Stomach (tissue), 9 donors: ENCODE data around the gene OGDH. TPM values are rescaled to one million over a fixed set of nuclear protein-coding genes. Genes with fewer than 3 reads are reported as not detected.

Source experiments
- DNase-seq, 2 donors: peaks; one replicate each; pipeline versions ENCODE4 v3.0.0 to v3.0.0-alpha.2; 2013 to 2019
- H3K27ac ChIP-seq, 5 donors: fragments of 200-600 bp in 4 of 5; sonication (generic) in 4 of 5; one replicate each; pipeline ENCODE4 v1.5.1; 2013 to 2019; ENCODE audit warnings: mild to moderate bottlenecking in 1 of 5, moderate library complexity in 1 of 5
- H3K27me3 ChIP-seq, 3 donors: fragments of 200-600 bp; sonication (generic); one replicate each; pipeline ENCODE4 v1.5.1; 2017 to 2019; ENCODE audit warnings: mixed run types in 1 of 3
- H3K36me3 ChIP-seq, 4 donors: fragments of 200-600 bp; sonication (generic); 1 replicate in 3 of 4; 2 replicates in 1 of 4; pipeline ENCODE4 v1.5.1; 2016 to 2019
- H3K4me1 ChIP-seq, 4 donors: fragments of 200-600 bp; sonication (generic); one replicate each; pipeline ENCODE4 v1.5.1; 2016 to 2019
- H3K4me3 ChIP-seq, 4 donors: fragments of 200-600 bp; sonication (generic) in 3 of 4; one replicate each; pipeline ENCODE4 v1.5.1; 2016 to 2019; ENCODE audit warnings: mild to moderate bottlenecking in 1 of 4
- H3K9me3 ChIP-seq, 4 donors: fragments of 200-600 bp; sonication (generic); one replicate each; pipeline ENCODE4 v1.5.1; 2016 to 2019
- CTCF ChIP-seq, 7 experiments: fragments of 450-650 bp in 4 of 7; fragments of 200-600 bp in 3 of 7; sonication (generic) in 3 of 7; IDR thresholded peaks; one replicate each; pipeline ENCODE4 v1.5.1; 2016 to 2019; ENCODE audit warnings: antibody characterized with exemption in 7 of 7, control low read depth in 2 of 7, mild to moderate bottlenecking in 1 of 7
- EP300 ChIP-seq: sonication (generic); formaldehyde crosslinking; IDR thresholded peaks from one replicate; pipeline ENCODE4 v1.6.1; 2017; ENCODE audit warnings: antibody characterized with exemption
- POLR2A ChIP-seq, 4 donors: fragments of 450-650 bp; IDR thresholded peaks; one replicate each; pipeline ENCODE4 v1.6.1; 2016; ENCODE audit warnings: antibody characterized with exemption in 4 of 4, control low read depth in 2 of 4, mild to moderate bottlenecking in 1 of 4, moderate library complexity in 1 of 4
- POLR2AphosphoS5 ChIP-seq, 3 donors: sonication (generic); formaldehyde crosslinking; IDR thresholded peaks; one replicate each; pipeline ENCODE4 v1.6.1; 2016; ENCODE audit warnings: antibody characterized with exemption in 3 of 3
- WGBS, 5 donors: extraction: QIAGEN DNeasy Blood & Tissue Kit in 3 of 5; methylation state at CpG; one replicate each; pipeline versions ENCODE4 v1.1.5 to v1.1.7; 2013 to 2018; 5-methylcytosine and 5-hydroxymethylcytosine counted together
- intact Hi-C: fragments of 100-400 bp; cut with DNase I; formaldehyde crosslinking; loops from one replicate; pipeline ENCODE4 v1.15.1; 2023; ENCODE audit warnings: low total_unique reads
- polyA plus RNA-seq, 3 donors: library from polyadenylated mRNA; stranded (reverse); fragments of 200-250 nt; gene quantifications; one replicate each; pipeline ENCODE4 v1.2.3, GENCODE V29; 2013
- total RNA-seq, 5 donors: library from RNA; depleted of rRNA; stranded (reverse); fragments of >200 nt; gene quantifications; one replicate each; pipeline versions ENCODE4 v1.1.0 to v1.2.3, GENCODE V29; 2014 to 2016
- donor health status: healthy with polysubstance abuse.
- donor health status: Bipolar disorder and iron deficiency.
- donor health status: healthy.

Gene OGDH
- total and polyA plus RNA-seq, 8 donors: 19.8 to 92.0 (median 31.3) TPM

GRCh38 chr7:44740055-44740454, 133.6 kb downstream of the OGDH start:
- DNase-seq: no peak
- intact Hi-C loops: no loop called here
- no peaks in the 10 kb centered on the region for H3K36me3 ChIP-seq
- H3K27ac ChIP-seq: no peak overlapping the region
- WGBS, 5 donors: 92 to 100% (median 95%) methylated on average over 2 of the region's 2 CpGs
- H3K27me3 ChIP-seq: no peaks in the 10 kb centered on the region
- H3K4me1 ChIP-seq: no peaks in the 10 kb centered on the region
- no peaks in the 10 kb centered on the region for H3K9me3 ChIP-seq
- H3K4me3 ChIP-seq: no peak overlapping the region
- TF ChIP-seq EP300: no peak
- TF ChIP-seq POLR2A (IDR thresholded peaks at IDR 0.05): no peak
- no peak for TF ChIP-seq POLR2AphosphoS5 (IDR thresholded peaks at IDR 0.05)
- TF ChIP-seq CTCF (IDR thresholded peaks at IDR 0.05): no peak

- intact Hi-C loops: no loop called here
- Histone ChIP-seq H3K27ac (no peak overlapping the region), H3K4me3 (no peak overlapping the region), H3K27me3 (no peaks in the 10 kb centered on the region), H3K4me1 (peaks cover 0 to 7% (median 0%) of the 10 kb centered on the region in 4 donors), H3K9me3 (no peaks in the 10 kb centered on the region), H3K36me3 (no peaks in the 10 kb centered on the region)
- no peak for TF ChIP-seq POLR2AphosphoS5 (IDR thresholded peaks at IDR 0.05)
- no peak for TF ChIP-seq CTCF (IDR thresholded peaks at IDR 0.05)
- no peak for TF ChIP-seq EP300
- TF ChIP-seq POLR2A (IDR thresholded peaks at IDR 0.05): no peak
- no peak for DNase-seq
- WGBS, 5 donors: 45 to 71% (median 59%) methylated on average over 1 of the region's 1 CpG
Measured at GRCh38 chr7:44743750-44744149, 137.3 kb downstream of the OGDH start.

- H3K9me3 ChIP-seq: no peaks in the 10 kb centered on the region
- H3K4me1 ChIP-seq: peaks cover 22 to 48% (median 31%) of the 10 kb centered on the region in 4 donors
- intact Hi-C loops: no loop called here
- peak; percentile 93 to 97 for DNase-seq
- peak within 1 kb of the TSS; percentile 94 to 100 (median 97) for H3K27ac ChIP-seq
- H3K27me3 ChIP-seq: no peaks in the 10 kb centered on the region
- WGBS, 5 donors: 0 to 2% (median 1%) methylated on average over 42 to 92 of the region's 92 CpGs
- H3K36me3 ChIP-seq: peaks cover 0 to 5% (median 0%) of the 10 kb centered on the region in 4 donors
- peak within 1 kb of the TSS; percentile 78 to 96 (median 90) for H3K4me3 ChIP-seq
- TF ChIP-seq POLR2AphosphoS5 (IDR thresholded peaks at IDR 0.05): peak in 2 of 3 donors; percentile 77 to 83
- TF ChIP-seq POLR2A (IDR thresholded peaks at IDR 0.05): no peak
Measured at GRCh38 chr7:44748045-44748947, 141.9 kb downstream of the OGDH start, which contains the start of gene ZMIZ2. Gene ZMIZ2, plus strand, starts transcription at chr7:44748847. Its CDS starts 7,403 bp downstream, at chr7:44756250.

GRCh38 chr7:44748948-44749731, 142.7 kb downstream of the OGDH start:
- H3K4me1 ChIP-seq: peaks cover 22 to 52% (median 35%) of the 10 kb centered on the region in 4 donors
- DNase-seq: peak in 1 of 2 donors; percentile 66
- intact Hi-C loops: no loop called here
- H3K4me3 ChIP-seq: peak overlapping the region; percentile 78 to 96 (median 90)
- H3K9me3 ChIP-seq: no peaks in the 10 kb centered on the region
- no peaks in the 10 kb centered on the region for H3K27me3 ChIP-seq
- TF ChIP-seq EP300 (no peak), POLR2AphosphoS5 (IDR thresholded peaks at IDR 0.05) (no peak), POLR2A (IDR thresholded peaks at IDR 0.05) (no peak), CTCF (IDR thresholded peaks at IDR 0.05) (no peak)
- peak overlapping the region; percentile 61 to 100 (median 97) for H3K27ac ChIP-seq
- H3K36me3 ChIP-seq: peaks cover 0 to 5% (median 0%) of the 10 kb centered on the region in 4 donors
- 0 to 2% (median 1%) methylated on average over 4 to 60 of the region's 60 CpGs for WGBS, 5 donors
